Caco-2 (cell line): Measurements from ENCODE around the gene GMPPB. TPM values are rescaled to one million over a fixed set of nuclear protein-coding genes. Genes with fewer than 3 reads are reported as not detected.

Experiments
- BruUV-seq: library from RNA; stranded (reverse); fragments of 400-500 nt; replicated peaks from 2 replicates; lab custom pipeline; 2021; lab: Mats Ljungman, UMichigan
- CTCF ChIA-PET: fragments of 300-600 bp; sonication (Branson Sonifier 250); formaldehyde crosslinking; loops from one replicate; lab custom pipeline; 2022; ENCODE audit warnings: antibody characterized with exemption; lab: Charles Lee
- POLR2A ChIA-PET: fragments of 300-600 bp; sonication (Branson Sonifier 250); formaldehyde crosslinking; loops from one replicate; lab custom pipeline; 2022; ENCODE audit warnings: antibody characterized with exemption; lab: Charles Lee
- DNase-seq, 2 experiments: peaks; one replicate each; pipeline versions ENCODE4 v3.0.0 to v3.0.0-alpha.2; 2020 to 2022
- H3K27me3 ChIP-seq: replicated peaks from 2 replicates; pipeline ENCODE4 v1.6.0; 2011; ENCODE audit warnings: low read length; ENCODE audit not compliant: control insufficient read depth, insufficient read depth
- H3K36me3 ChIP-seq: 2 replicates; pipeline ENCODE4 v1.5.1; 2011; ENCODE audit warnings: low read length; ENCODE audit not compliant: control insufficient read depth, insufficient read depth
- H3K4me1 ChIP-seq: fragments of 250-450 bp; sonication (Bioruptor Pico); 2 replicates; pipeline ENCODE4 v1.5.1; 2020; ENCODE audit warnings: mild to moderate bottlenecking
- H3K4me3 ChIP-seq: 2 replicates; pipeline ENCODE4 v1.5.1; 2011; ENCODE audit warnings: low read depth, mild to moderate bottlenecking, control low read depth, low read length
- H3K9me3 ChIP-seq: fragments of 250-450 bp; sonication (Bioruptor Pico); 2 replicates; pipeline ENCODE4 v1.5.1; 2020; ENCODE audit warnings: mild to moderate bottlenecking, moderate library complexity
- H3K27ac Mint-ChIP-seq: one replicate; pipeline ENCODE4 v1.8.0; 2022; ENCODE audit warnings: mixed read lengths; ENCODE audit not compliant: unreplicated experiment
- H3K27me3 Mint-ChIP-seq: one replicate; pipeline ENCODE4 v1.8.0; 2022; ENCODE audit warnings: mixed read lengths; ENCODE audit not compliant: insufficient read depth, unreplicated experiment
- H3K36me3 Mint-ChIP-seq: one replicate; pipeline ENCODE4 v1.8.0; 2022; ENCODE audit warnings: mild to moderate bottlenecking, mixed read lengths; ENCODE audit not compliant: insufficient read depth, unreplicated experiment
- H3K4me1 Mint-ChIP-seq: one replicate; pipeline ENCODE4 v1.8.0; 2022; ENCODE audit warnings: low read depth, mixed read lengths; ENCODE audit not compliant: unreplicated experiment
- H3K4me3 Mint-ChIP-seq: one replicate; pipeline ENCODE4 v1.8.0; 2022; ENCODE audit warnings: mild to moderate bottlenecking, moderate library complexity, mixed read lengths; ENCODE audit not compliant: unreplicated experiment
- H3K9me3 Mint-ChIP-seq: one replicate; pipeline ENCODE4 v1.8.0; 2022; ENCODE audit warnings: mixed read lengths; ENCODE audit not compliant: unreplicated experiment
- CTCF ChIP-seq, 2 experiments: fragments of 200-600 bp in 1 of 2; IDR thresholded peaks; 1 replicate in 1 of 2; 2 replicates in 1 of 2; pipeline versions ENCODE4 v1.5.1 to v1.8.0; 2011 to 2022; ENCODE audit warnings: antibody characterized with exemption in 1 of 2, control low read depth in 1 of 2, inconsistent platforms in 1 of 2, low read depth in 1 of 2, low read length in 1 of 2, mild to moderate bottlenecking in 1 of 2, moderate library complexity in 1 of 2; ENCODE audit not compliant: insufficient read depth in 1 of 2, severe bottlenecking in 1 of 2, unreplicated experiment in 1 of 2
- intact Hi-C: fragments of 100-400 bp; cut with micrococcal nuclease; formaldehyde crosslinking; loops from one replicate; pipeline ENCODE4 v1.10.0; 2022; ENCODE audit not compliant: unreplicated experiment
- total RNA-seq: library from RNA; stranded (reverse); gene quantifications from 2 replicates; pipeline ENCODE4 v1.2.3, GENCODE V29; 2022

The GMPPB gene
- total RNA-seq, 1 experiment from 2014 or later = 26.5 TPM

DNA sequence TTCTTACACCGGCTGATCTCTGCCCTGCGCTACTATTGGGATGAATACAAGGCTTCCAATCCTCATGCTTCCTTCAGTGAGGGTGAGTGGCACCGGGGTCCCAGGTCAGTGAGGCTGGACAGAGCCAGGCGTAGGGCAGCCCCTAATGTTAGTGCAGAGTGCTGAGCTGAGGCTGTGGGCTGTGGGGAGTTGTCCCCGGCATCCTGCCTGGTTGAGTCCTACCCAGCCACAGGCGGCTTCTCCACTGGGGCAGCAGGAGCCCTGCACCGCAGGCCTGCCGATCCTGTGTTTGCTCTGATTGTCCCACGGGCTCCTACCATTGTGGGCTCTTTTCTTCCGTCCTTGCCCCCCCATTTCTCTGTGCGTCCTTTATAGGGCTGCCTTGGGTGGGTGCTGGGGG is 21.1 kb downstream of the GMPPB start:
- H3K27me3 Mint-ChIP-seq = no peaks in the 10 kb centered on the region
- Histone ChIP-seq H3K36me3 (no peaks in the 10 kb centered on the region; the same call in 1 of the 2 replicates), H3K4me3 (no peak overlapping the region), H3K27me3 (no peaks in the 10 kb centered on the region), H3K4me1 (no peaks in the 10 kb centered on the region), H3K9me3 (no peaks in the 10 kb centered on the region)
- H3K4me3 Mint-ChIP-seq = no peak overlapping the region
- POLR2A ChIA-PET = no interaction called here
- no TSS peak for BruUV-seq
- no peak for DNase-seq
- intact Hi-C loops = loop anchor here (1.0 to 5.0 kb wide), 2 partner anchors 137 to 205 kb away; no protein-coding TSS in a partner anchor
- H3K9me3 Mint-ChIP-seq = no peaks in the 10 kb centered on the region
- peaks cover 5% of the 10 kb centered on the region for H3K36me3 Mint-ChIP-seq
- H3K27ac Mint-ChIP-seq = no peak overlapping the region
- no peaks in the 10 kb centered on the region for H3K4me1 Mint-ChIP-seq
- CTCF ChIA-PET = interaction anchor here (1.1 kb wide), 1 partner anchor 163 kb away, joined by 3 read pairs; no protein-coding TSS in a partner anchor
- TF ChIP-seq CTCF (IDR thresholded peaks at IDR 0.05; ENCODE audit: insufficient read depth in 1 of 2, low read depth in 1 of 2, low read length in 1 of 2, severe bottlenecking in 1 of 2, unreplicated experiment in 1 of 2) = no peak

GRCh38 chr3:49701388-49702077 is 22.2 kb downstream of the GMPPB start:
- Histone ChIP-seq H3K27me3 (no peaks in the 10 kb centered on the region), H3K9me3 (no peaks in the 10 kb centered on the region), H3K36me3 (no peaks in the 10 kb centered on the region; the same call in 1 of the 2 replicates), H3K4me1 (no peaks in the 10 kb centered on the region), H3K4me3 (no peak overlapping the region)
- Mint-ChIP-seq H3K4me3 (no peak overlapping the region), H3K9me3 (no peaks in the 10 kb centered on the region), H3K27me3 (no peaks in the 10 kb centered on the region), H3K4me1 (no peaks in the 10 kb centered on the region), H3K27ac (no peak overlapping the region), H3K36me3 (peaks cover 5% of the 10 kb centered on the region)
- CTCF ChIA-PET = interaction anchor here (0.6 to 1.9 kb wide), 7 partner anchors 18 to 162 kb away, joined by 3 to 6 read pairs (median 4); partner anchors contain the start of genes AMIGO3, BSN, GMPPB and INKA1
- peak; percentile 24 to 46 for TF ChIP-seq CTCF (IDR thresholded peaks at IDR 0.05; ENCODE audit: insufficient read depth in 1 of 2, low read depth in 1 of 2, low read length in 1 of 2, severe bottlenecking in 1 of 2, unreplicated experiment in 1 of 2)
- POLR2A ChIA-PET = no interaction called here
- intact Hi-C loops = loop anchor here (5.0 kb wide), 1 partner anchor 206 kb away; no protein-coding TSS in a partner anchor
- DNase-seq = no peak
- no TSS peak for BruUV-seq

DNA sequence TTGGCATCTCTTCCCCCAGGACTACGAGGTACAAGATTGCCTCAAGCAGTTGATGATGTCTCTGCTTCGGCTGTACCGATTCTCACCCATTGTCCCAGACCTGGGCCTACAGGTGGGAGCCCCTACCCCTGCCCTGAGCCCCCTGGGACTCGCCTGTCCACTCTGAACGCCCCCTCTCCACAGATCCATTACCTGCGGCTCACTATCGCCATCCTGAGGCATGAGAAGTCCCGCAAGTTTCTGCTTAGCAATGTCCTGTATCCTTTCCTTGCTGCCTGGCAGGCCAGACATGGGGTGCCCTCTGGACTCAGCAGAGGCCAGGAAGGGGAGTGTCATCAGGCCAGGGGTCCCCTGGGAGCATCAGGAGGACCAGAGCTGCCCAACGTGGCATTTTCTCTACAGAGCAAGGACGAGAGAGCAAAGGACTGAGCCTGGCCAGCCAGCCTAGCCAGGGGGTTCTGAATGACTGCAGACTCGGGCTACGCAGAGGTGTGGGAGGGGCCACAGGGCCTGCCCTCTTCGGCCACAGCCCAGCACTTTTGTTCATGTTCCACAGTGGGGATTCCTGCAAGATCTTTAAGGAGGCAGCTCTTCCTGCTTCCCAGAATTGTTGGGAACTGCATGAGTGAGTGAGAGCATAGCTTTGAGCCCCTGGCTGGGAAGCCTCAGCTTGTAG is 23.2 kb downstream of the GMPPB start:
- ChIA-PET POLR2A (no interaction called here), CTCF (interaction anchor here (0.6 to 1.9 kb wide), 7 partner anchors 19 to 161 kb away, joined by 3 to 6 read pairs (median 4); partner anchors contain the start of genes AMIGO3, BSN, GMPPB and INKA1)
- Mint-ChIP-seq H3K4me1 (no peaks in the 10 kb centered on the region), H3K9me3 (no peaks in the 10 kb centered on the region), H3K4me3 (no peak overlapping the region), H3K27me3 (no peaks in the 10 kb centered on the region), H3K36me3 (peaks cover 5% of the 10 kb centered on the region), H3K27ac (no peak overlapping the region)
- Histone ChIP-seq H3K9me3 (no peaks in the 10 kb centered on the region), H3K4me3 (no peak overlapping the region), H3K4me1 (no peaks in the 10 kb centered on the region), H3K36me3 (no peaks in the 10 kb centered on the region; the same call in 1 of the 2 replicates), H3K27me3 (no peaks in the 10 kb centered on the region)
- no TSS peak for BruUV-seq
- DNase-seq = no peak
- TF ChIP-seq CTCF (IDR thresholded peaks at IDR 0.05; ENCODE audit: insufficient read depth in 1 of 2, low read depth in 1 of 2, low read length in 1 of 2, severe bottlenecking in 1 of 2, unreplicated experiment in 1 of 2) = no peak
- intact Hi-C loops = loop anchor here (5.0 kb wide), 1 partner anchor 207 kb away; no protein-coding TSS in a partner anchor
